Kidney (tissue), 14 donors: Measurements from ENCODE around the gene KRTAP12-1. TPM values are rescaled to one million over a fixed set of nuclear protein-coding genes. Genes with fewer than 3 reads are reported as not detected.

Experiments used
- DNase-seq, 5 donors: peaks; one replicate each; pipeline ENCODE4 v3.0.0-alpha.2; 2013 to 2020
- FAIRE-seq: peaks from 2 replicates; lab custom pipeline; 2012; peaks lifted over from hg19 to GRCh38; lab: Jason Lieb, UNC
- H3K27ac ChIP-seq, 2 donors: one replicate each; pipeline ENCODE4 v1.7.0; 2013; ENCODE audit warnings: low read depth in 2 of 2, low read length in 2 of 2, inconsistent platforms in 1 of 2
- H3K27me3 ChIP-seq: one replicate; pipeline ENCODE4 v1.7.1; 2013; ENCODE audit warnings: low read length, inconsistent platforms; ENCODE audit not compliant: control insufficient read depth, insufficient read depth
- H3K36me3 ChIP-seq, 3 donors: one replicate each; pipeline versions ENCODE4 v1.7.0 to v1.7.1; 2013; ENCODE audit warnings: low read length in 3 of 3, control low read depth in 1 of 3, inconsistent platforms in 1 of 3; ENCODE audit not compliant: insufficient read depth in 3 of 3, control insufficient read depth in 2 of 3
- H3K4me1 ChIP-seq, 3 donors: one replicate each; pipeline versions ENCODE4 v1.7.0 to v1.7.1; 2013; ENCODE audit warnings: low read length in 3 of 3, inconsistent platforms in 1 of 3, low read depth in 1 of 3; ENCODE audit not compliant: control insufficient read depth in 2 of 3, insufficient read depth in 2 of 3
- H3K4me3 ChIP-seq, 3 donors: one replicate each; pipeline versions ENCODE4 v1.7.0 to v1.8.1; 2013; ENCODE audit warnings: low read length in 3 of 3, control low read depth in 1 of 3, inconsistent platforms in 1 of 3
- H3K9ac ChIP-seq, 3 donors: one replicate each; pipeline versions ENCODE4 v1.7.0 to v1.7.1; 2013; ENCODE audit warnings: low read length in 3 of 3, control low read depth in 1 of 3, inconsistent platforms in 1 of 3
- H3K9me3 ChIP-seq, 3 donors: one replicate each; pipeline versions ENCODE4 v1.7.0 to v1.7.1; 2013; ENCODE audit warnings: low read length in 3 of 3, control low read depth in 1 of 3, inconsistent platforms in 1 of 3; ENCODE audit not compliant: control insufficient read depth in 2 of 3, insufficient read depth in 1 of 3
- intact Hi-C: fragments of 100-400 bp; cut with DNase I; formaldehyde crosslinking; loops from one replicate; pipeline ENCODE4 v1.11.1; 2022
- polyA plus RNA-seq: library from polyadenylated mRNA; stranded (reverse); fragments of 350-450 nt; fragmentation: Illumina TruSeq; extraction: RNeasy Lipid Tissue Mini Kit (QIAGEN cat#74804); gene quantifications from one replicate; pipeline ENCODE4 v1.2.3, GENCODE V29; 2014; ENCODE audit warnings: low read depth, low replicate concordance; ENCODE audit not compliant: insufficient read depth
- total RNA-seq: library from RNA; stranded (reverse); fragmentation: NEBNext Ultra II Directional; extraction: Animal tissue kit (Norgen Biotek cat#: 25700); gene quantifications from one replicate; pipeline ENCODE4 v1.2.1, GENCODE V29; 2021
- TF ChIP-seq, protein P1 (sequence below): IDR thresholded peaks from 3 replicates; pipeline ENCODE4 v1.5.1; 2012; ENCODE audit warnings: mild to moderate bottlenecking, moderate library complexity, borderline replicate concordance; ENCODE audit not compliant: insufficient read depth; ENCODE audit errors: extremely low read depth
- donor health status: control.
- donor health status: control.
- donor health status: control.
- donor health status: control.
- donor health status: control.
- donor health status: DM: yes; HTN: yes; CAD: no.
- donor health status: Normal renal cell carcinoma (clear cell type).

KRTAP12-1 gene
- total and polyA plus RNA-seq, 2 donors from 2014 or later, result not detected

DNA sequence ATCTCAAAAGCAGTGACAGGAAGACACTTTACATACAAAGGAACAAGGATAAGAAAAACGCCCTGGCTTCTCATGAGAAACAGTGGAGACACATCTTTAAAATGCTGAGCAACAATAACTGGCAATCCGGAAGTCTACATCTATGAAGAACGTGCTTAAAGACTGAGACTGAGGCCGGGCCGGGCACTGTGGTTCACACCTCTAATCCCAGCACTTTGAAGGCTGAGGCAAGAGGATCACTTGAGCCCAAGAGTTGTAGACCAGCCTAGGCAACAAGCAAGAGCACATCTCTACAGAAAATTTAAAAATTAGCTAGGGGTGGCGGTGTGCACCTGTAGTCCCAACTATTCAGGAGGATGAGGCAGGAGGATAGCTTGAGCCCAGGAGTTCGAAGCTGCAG lies 2.1 kb upstream of the KRTAP12-1 start:
- H3K4me1 ChIP-seq, result no peaks in the 10 kb centered on the region
- no peak for FAIRE-seq
- DNase-seq, result peak in 1 of 5 donors; percentile 19
- no peaks in the 10 kb centered on the region for H3K36me3 ChIP-seq
- intact Hi-C loops, result no loop called here
- H3K9me3 ChIP-seq, result no peaks in the 10 kb centered on the region
- H3K9ac ChIP-seq, result no peak overlapping the region
- H3K27me3 ChIP-seq, result no peaks in the 10 kb centered on the region
- no peak overlapping the region for H3K4me3 ChIP-seq
- no peak overlapping the region for H3K27ac ChIP-seq
- TF ChIP-seq, protein P1, sequence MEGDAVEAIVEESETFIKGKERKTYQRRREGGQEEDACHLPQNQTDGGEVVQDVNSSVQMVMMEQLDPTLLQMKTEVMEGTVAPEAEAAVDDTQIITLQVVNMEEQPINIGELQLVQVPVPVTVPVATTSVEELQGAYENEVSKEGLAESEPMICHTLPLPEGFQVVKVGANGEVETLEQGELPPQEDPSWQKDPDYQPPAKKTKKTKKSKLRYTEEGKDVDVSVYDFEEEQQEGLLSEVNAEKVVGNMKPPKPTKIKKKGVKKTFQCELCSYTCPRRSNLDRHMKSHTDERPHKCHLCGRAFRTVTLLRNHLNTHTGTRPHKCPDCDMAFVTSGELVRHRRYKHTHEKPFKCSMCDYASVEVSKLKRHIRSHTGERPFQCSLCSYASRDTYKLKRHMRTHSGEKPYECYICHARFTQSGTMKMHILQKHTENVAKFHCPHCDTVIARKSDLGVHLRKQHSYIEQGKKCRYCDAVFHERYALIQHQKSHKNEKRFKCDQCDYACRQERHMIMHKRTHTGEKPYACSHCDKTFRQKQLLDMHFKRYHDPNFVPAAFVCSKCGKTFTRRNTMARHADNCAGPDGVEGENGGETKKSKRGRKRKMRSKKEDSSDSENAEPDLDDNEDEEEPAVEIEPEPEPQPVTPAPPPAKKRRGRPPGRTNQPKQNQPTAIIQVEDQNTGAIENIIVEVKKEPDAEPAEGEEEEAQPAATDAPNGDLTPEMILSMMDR, result no peak

DNA sequence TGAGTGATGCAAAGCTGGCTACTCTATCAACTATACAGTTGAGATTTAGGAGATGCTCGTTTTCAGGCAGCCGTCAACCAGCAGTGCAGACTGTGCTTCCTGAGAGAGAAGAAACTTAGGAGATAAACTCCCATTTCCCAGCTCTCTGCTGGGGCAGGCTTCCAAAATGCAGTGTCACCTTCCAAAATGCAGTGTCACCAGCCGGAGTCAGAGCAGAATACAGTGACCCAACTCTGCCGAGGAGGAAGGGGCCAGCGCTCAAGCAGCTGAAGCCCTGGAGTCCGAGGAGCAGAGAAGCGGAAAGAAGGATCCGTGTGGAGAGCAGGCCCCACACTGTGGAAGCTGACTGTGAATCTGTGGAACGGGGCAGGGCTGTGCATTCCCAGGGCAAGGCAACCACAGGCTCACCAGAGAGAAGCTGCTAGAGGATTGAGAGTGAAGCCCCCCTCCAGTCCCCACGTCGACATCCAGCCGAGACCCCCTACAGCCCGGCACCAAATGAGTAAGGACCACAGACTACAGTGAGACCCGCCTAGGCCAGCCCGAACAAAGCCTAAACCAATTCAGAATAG lies 703 bp upstream of the KRTAP12-1 start:
- no peak for FAIRE-seq
- intact Hi-C loops, result no loop called here
- no peaks in the 10 kb centered on the region for H3K27me3 ChIP-seq

GRCh38 chr21:44681152-44681551 lies 811 bp downstream of the KRTAP12-1 start:
- DNase-seq (no peak), FAIRE-seq (no peak)
- Histone ChIP-seq H3K9me3 (no peaks in the 10 kb centered on the region), H3K4me1 (no peaks in the 10 kb centered on the region), H3K9ac (no peak overlapping the region), H3K27ac (no peak overlapping the region), H3K4me3 (no peak overlapping the region), H3K27me3 (no peaks in the 10 kb centered on the region), H3K36me3 (no peaks in the 10 kb centered on the region)
- intact Hi-C loops, result no loop called here
- TF ChIP-seq, protein P1, result no peak

More for the DNA sequence above, 703 bp upstream of the KRTAP12-1 start:
- Histone ChIP-seq H3K36me3 (no peaks in the 10 kb centered on the region), H3K27ac (no peak overlapping the region), H3K9me3 (no peaks in the 10 kb centered on the region), H3K4me1 (no peaks in the 10 kb centered on the region), H3K4me3 (no peak overlapping the region), H3K9ac (no peak overlapping the region)
- TF ChIP-seq, protein P1, result no peak
- no peak for DNase-seq

DNA sequence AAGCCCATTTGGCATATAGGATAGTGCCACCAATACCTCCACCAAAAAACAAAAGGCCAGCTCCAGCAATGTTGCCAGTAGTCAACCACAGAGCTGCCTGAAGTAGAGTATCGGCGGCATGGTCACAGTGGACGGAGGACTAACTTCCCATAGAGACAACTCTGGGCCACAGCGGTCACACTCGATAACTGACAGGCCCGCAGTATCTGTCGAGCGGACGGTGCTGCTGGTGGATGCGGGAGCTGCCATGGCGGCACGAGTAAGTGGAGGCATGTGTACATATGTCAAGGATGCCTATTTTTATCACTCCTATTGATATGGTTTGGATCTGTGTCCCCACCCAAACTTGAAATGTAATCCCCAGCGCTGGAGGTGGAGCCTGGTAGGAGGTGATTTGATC lies 4.1 kb downstream of the KRTAP12-1 start:
- Histone ChIP-seq H3K36me3 (no peaks in the 10 kb centered on the region), H3K27ac (no peak overlapping the region), H3K9me3 (no peaks in the 10 kb centered on the region), H3K9ac (no peak overlapping the region), H3K4me1 (no peaks in the 10 kb centered on the region), H3K27me3 (no peaks in the 10 kb centered on the region), H3K4me3 (no peak overlapping the region)
- DNase-seq, result no peak
- no peak for FAIRE-seq
- intact Hi-C loops, result no loop called here
- TF ChIP-seq, protein P1, result no peak
